GM23338 (cell line): ENCODE data around the gene LARGE1. TPM values are rescaled to one million over a fixed set of nuclear protein-coding genes. Genes with fewer than 3 reads are reported as not detected.

ENCODE experiments used
- ATAC-seq: fragments of 200-7000 bp; cut with Tn5 transposase; 3 replicates; pipeline ENCODE4 v1.9.1; 2020
- DNase-seq: peaks from one replicate; pipeline ENCODE4 v3.0.0-alpha.2; 2015; ENCODE audit warnings: low spot score
- H2AFZ ChIP-seq: fragments of 200-600 bp; sonication (generic); 2 replicates; pipeline ENCODE4 v1.8.0; 2016; ENCODE audit warnings: antibody characterized with exemption, mild to moderate bottlenecking, moderate library complexity
- H3F3A ChIP-seq: fragments of 200-600 bp; sonication (generic); replicated peaks from 2 replicates; pipeline ENCODE4 v1.8.0; 2017; ENCODE audit warnings: antibody characterized with exemption, mixed run types, low read depth
- H3K27ac ChIP-seq: fragments of 200-600 bp; sonication (generic); 2 replicates; pipeline ENCODE4 v1.6.1; 2016; ENCODE audit warnings: low read depth
- H3K27me3 ChIP-seq: fragments of 200-600 bp; sonication (generic); 2 replicates; pipeline ENCODE4 v1.8.0; 2016; ENCODE audit warnings: mild to moderate bottlenecking, mixed run types, moderate library complexity; ENCODE audit not compliant: insufficient read depth
- H3K36me3 ChIP-seq: fragments of 200-600 bp; sonication (generic); 2 replicates; pipeline ENCODE4 v1.8.0; 2016; ENCODE audit warnings: mild to moderate bottlenecking; ENCODE audit not compliant: insufficient read depth
- H3K4me1 ChIP-seq: fragments of 200-600 bp; sonication (generic); 2 replicates; pipeline ENCODE4 v1.8.0; 2016; ENCODE audit warnings: mild to moderate bottlenecking, moderate library complexity; ENCODE audit not compliant: insufficient read depth
- H3K4me2 ChIP-seq: fragments of 200-600 bp; sonication (generic); 2 replicates; pipeline ENCODE4 v1.7.1; 2017; ENCODE audit warnings: mixed run types
- H3K4me3 ChIP-seq: fragments of 200-600 bp; sonication (generic); 2 replicates; pipeline ENCODE4 v1.6.1; 2016; ENCODE audit warnings: mixed run types
- H3K79me2 ChIP-seq: fragments of 200-600 bp; sonication (generic); replicated peaks from 2 replicates; pipeline ENCODE4 v1.8.0; 2017; ENCODE audit warnings: mild to moderate bottlenecking; ENCODE audit not compliant: insufficient read depth
- H3K9me2 ChIP-seq: fragments of 200-600 bp; sonication (generic); 2 replicates; pipeline ENCODE4 v1.8.0; 2017; ENCODE audit not compliant: insufficient read depth
- H4K20me1 ChIP-seq: fragments of 200-600 bp; sonication (generic); replicated peaks from 2 replicates; pipeline ENCODE4 v1.8.0; 2017; ENCODE audit warnings: mild to moderate bottlenecking; ENCODE audit not compliant: insufficient read depth
- H3K27ac Mint-ChIP-seq: 2 replicates; pipeline ENCODE4 v1.8.0; 2020; ENCODE audit warnings: inconsistent platforms, mild to moderate bottlenecking, moderate library complexity, mixed read lengths
- H3K27me3 Mint-ChIP-seq: 3 replicates; pipeline ENCODE4 v1.8.0; 2022; ENCODE audit warnings: low read depth, mild to moderate bottlenecking, moderate library complexity, mixed read lengths, inconsistent platforms; ENCODE audit not compliant: insufficient read depth, poor library complexity
- H3K36me3 Mint-ChIP-seq: 3 replicates; pipeline ENCODE4 v1.8.0; 2021; ENCODE audit warnings: low read depth, mild to moderate bottlenecking, inconsistent platforms, moderate library complexity, mixed read lengths
- H3K4me1 Mint-ChIP-seq: 3 replicates; pipeline ENCODE4 v1.8.0; 2020; ENCODE audit warnings: mild to moderate bottlenecking, inconsistent platforms, mixed read lengths
- H3K4me3 Mint-ChIP-seq: 3 replicates; pipeline ENCODE4 v1.8.0; 2021; ENCODE audit warnings: moderate library complexity, mild to moderate bottlenecking, inconsistent platforms, mixed read lengths
- H3K9me3 Mint-ChIP-seq: 3 replicates; pipeline ENCODE4 v1.8.0; 2020; ENCODE audit warnings: moderate library complexity, mild to moderate bottlenecking, inconsistent platforms, mixed read lengths
- CTCF ChIP-seq, 2 experiments: fragments of 200-600 bp in 1 of 2; sonication (generic) in 1 of 2; conservative IDR thresholded peaks; 2 replicates each; pipeline versions ENCODE4 v1.5.1 to v1.6.1; 2016 to 2017; ENCODE audit warnings: antibody characterized with exemption in 2 of 2, low read depth in 2 of 2, mild to moderate bottlenecking in 2 of 2, moderate library complexity in 1 of 2
- ETS1 ChIP-seq: IDR thresholded peaks from 2 replicates; pipeline ENCODE4 v1.6.1; 2016; ENCODE audit warnings: antibody characterized with exemption
- EZH2 ChIP-seq: fragments of 200-600 bp; sonication (generic); IDR thresholded peaks from one replicate; pipeline ENCODE4 v1.8.0; 2017; ENCODE audit warnings: antibody characterized with exemption, mild to moderate bottlenecking, low read depth; ENCODE audit not compliant: unreplicated experiment
- NANOG ChIP-seq: IDR thresholded peaks from 2 replicates; pipeline ENCODE4 v1.6.1; 2016; ENCODE audit warnings: antibody characterized with exemption, borderline replicate concordance
- POLR2AphosphoS5 ChIP-seq: IDR thresholded peaks from 2 replicates; pipeline ENCODE4 v1.6.1; 2016; ENCODE audit warnings: antibody characterized with exemption, low read depth
- REST ChIP-seq: IDR thresholded peaks from one replicate; pipeline ENCODE4 v1.6.1; 2018; ENCODE audit warnings: antibody characterized with exemption; ENCODE audit not compliant: unreplicated experiment
- STAT1 ChIP-seq: IDR thresholded peaks from one replicate; pipeline ENCODE4 v1.6.1; 2016; ENCODE audit warnings: antibody characterized with exemption; ENCODE audit not compliant: unreplicated experiment
- ZNF462 ChIP-seq: fragments of 250-450 bp; sonication (Bioruptor Pico); IDR thresholded peaks from 2 replicates; pipeline ENCODE4 v1.5.0; 2020; ENCODE audit warnings: mild to moderate bottlenecking, moderate library complexity
- polyA plus RNA-seq: library from polyadenylated mRNA; unstranded; fragments of >200 nt; fragmentation: Nextera tagmentation; extraction: Ambion mirVana; gene quantifications from 2 replicates; pipeline ENCODE4 v1.2.1, GENCODE V29; 2016
- total RNA-seq: library from RNA; depleted of rRNA; stranded (reverse); fragments of >200 nt; shearing (Covaris generic); gene quantifications from 2 replicates; pipeline ENCODE4 v1.2.3, GENCODE V29; 2014

LARGE1 gene
- total and polyA plus RNA-seq, 2 experiments from 2014 or later = 12.8 to 75.6 TPM

GRCh38 chr22:33780531-33781136 is 139.6 kb downstream of the LARGE1 start:
- Histone ChIP-seq H3K4me1 (peaks cover 26% of the 10 kb centered on the region), H3K36me3 (no peaks in the 10 kb centered on the region), H3K27me3 (no peaks in the 10 kb centered on the region), H3K4me2 (no peak overlapping the region), H2AFZ (no peak overlapping the region), H3K27ac (no peak overlapping the region), H4K20me1 (peaks cover 57% of the 10 kb centered on the region), H3K9me2 (no peaks in the 10 kb centered on the region), H3K79me2 (peaks cover 96% of the 10 kb centered on the region), H3K4me3 (no peak overlapping the region), H3F3A (peaks cover 5% of the 10 kb centered on the region; the same call in 1 of the 2 replicates)
- Mint-ChIP-seq H3K27me3 (peaks cover 2% of the 10 kb centered on the region), H3K36me3 (no peaks in the 10 kb centered on the region), H3K27ac (no peak overlapping the region), H3K4me3 (no peak overlapping the region), H3K4me1 (peaks cover 66% of the 10 kb centered on the region), H3K9me3 (no peaks in the 10 kb centered on the region)
- no peak for DNase-seq
- TF ChIP-seq REST (no peak), ETS1 (no peak), POLR2AphosphoS5 (no peak), CTCF (conservative IDR thresholded peaks at IDR 0.05; ENCODE audit: low read depth in 2 of 2) (no peak), EZH2 (no peak), STAT1 (no peak), NANOG (no peak)
- no peak for ATAC-seq

- DNase-seq (no peak), ATAC-seq (no peak)
- Mint-ChIP-seq H3K27ac (no peak overlapping the region), H3K4me1 (peaks cover 69% of the 10 kb centered on the region), H3K9me3 (no peaks in the 10 kb centered on the region), H3K27me3 (peaks cover 2% of the 10 kb centered on the region), H3K36me3 (no peaks in the 10 kb centered on the region), H3K4me3 (no peak overlapping the region)
- peaks cover 53% of the 10 kb centered on the region for H4K20me1 ChIP-seq
- H3K4me1 ChIP-seq = peaks cover 29% of the 10 kb centered on the region
- no peak overlapping the region for H3K4me2 ChIP-seq
- no peaks in the 10 kb centered on the region for H3K36me3 ChIP-seq
- H2AFZ ChIP-seq = no peak overlapping the region
- peaks cover 98% of the 10 kb centered on the region for H3K79me2 ChIP-seq
- no peak overlapping the region for H3K27ac ChIP-seq
- H3K9me2 ChIP-seq = no peaks in the 10 kb centered on the region
- H3K4me3 ChIP-seq = no peak overlapping the region
- H3K27me3 ChIP-seq = no peaks in the 10 kb centered on the region
- no peaks in the 10 kb centered on the region for H3F3A ChIP-seq
- no peak for TF ChIP-seq EZH2
- no peak for TF ChIP-seq ZNF462
Observed at GRCh38 chr22:33779243-33779642, 141.0 kb downstream of the LARGE1 start.
